ENCODE data around the gene RD3L. TPM values are rescaled to one million over a fixed set of nuclear protein-coding genes. Genes with fewer than 3 reads are reported as not detected.

Gene RD3L
- total RNA-seq, 4 donors from 2014 or later: not detected

DNA sequence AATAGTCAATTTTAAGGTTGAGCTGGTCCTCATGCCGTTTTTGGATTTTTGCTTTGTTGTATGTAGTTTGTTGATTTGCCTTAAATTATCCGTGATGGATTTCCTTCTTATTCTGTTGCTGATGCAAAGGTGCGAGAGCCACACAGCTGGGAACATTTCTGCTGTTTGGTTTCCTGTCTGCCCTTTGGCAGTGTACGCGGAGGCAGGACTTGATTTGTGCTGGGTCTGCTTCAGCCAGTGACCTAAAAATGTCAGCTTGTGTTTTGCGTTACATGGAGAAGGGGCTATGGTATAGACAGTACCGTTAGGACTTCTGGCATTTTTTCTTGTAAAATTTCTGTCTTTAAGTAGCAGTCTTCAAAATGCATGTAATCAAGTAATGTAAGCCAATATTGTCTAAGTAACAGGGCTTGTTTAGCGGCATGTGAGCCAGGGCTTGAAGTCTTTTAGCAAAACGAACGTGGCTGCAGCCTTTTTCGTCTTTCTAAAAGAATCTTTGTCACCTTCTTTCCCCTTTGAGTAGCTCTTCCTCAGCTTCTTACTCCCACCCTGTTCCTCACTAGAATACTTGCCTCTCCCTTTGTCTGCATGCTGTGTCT lies 18.2 kb upstream of the RD3L start:
- TF ChIP-seq EP300 (IDR thresholded peaks at IDR 0.05): no peak
- TF ChIP-seq POLR2AphosphoS5 (IDR thresholded peaks at IDR 0.05): no peak
- TF ChIP-seq, protein P1, sequence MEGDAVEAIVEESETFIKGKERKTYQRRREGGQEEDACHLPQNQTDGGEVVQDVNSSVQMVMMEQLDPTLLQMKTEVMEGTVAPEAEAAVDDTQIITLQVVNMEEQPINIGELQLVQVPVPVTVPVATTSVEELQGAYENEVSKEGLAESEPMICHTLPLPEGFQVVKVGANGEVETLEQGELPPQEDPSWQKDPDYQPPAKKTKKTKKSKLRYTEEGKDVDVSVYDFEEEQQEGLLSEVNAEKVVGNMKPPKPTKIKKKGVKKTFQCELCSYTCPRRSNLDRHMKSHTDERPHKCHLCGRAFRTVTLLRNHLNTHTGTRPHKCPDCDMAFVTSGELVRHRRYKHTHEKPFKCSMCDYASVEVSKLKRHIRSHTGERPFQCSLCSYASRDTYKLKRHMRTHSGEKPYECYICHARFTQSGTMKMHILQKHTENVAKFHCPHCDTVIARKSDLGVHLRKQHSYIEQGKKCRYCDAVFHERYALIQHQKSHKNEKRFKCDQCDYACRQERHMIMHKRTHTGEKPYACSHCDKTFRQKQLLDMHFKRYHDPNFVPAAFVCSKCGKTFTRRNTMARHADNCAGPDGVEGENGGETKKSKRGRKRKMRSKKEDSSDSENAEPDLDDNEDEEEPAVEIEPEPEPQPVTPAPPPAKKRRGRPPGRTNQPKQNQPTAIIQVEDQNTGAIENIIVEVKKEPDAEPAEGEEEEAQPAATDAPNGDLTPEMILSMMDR (IDR thresholded peaks at IDR 0.05): no peak
- no peak for TF ChIP-seq POLR2A (IDR thresholded peaks at IDR 0.05; ENCODE audit: low read depth)
- Histone ChIP-seq H3K9me3 (no peaks in the 10 kb centered on the region), H3K4me3 (no peak overlapping the region), H3K27me3 (no peaks in the 10 kb centered on the region), H3K36me3 (no peaks in the 10 kb centered on the region), H3K4me1 (peaks cover 0 to 8% (median 2%) of the 10 kb centered on the region in 4 donors), H3K27ac (replicated peaks in 1 of 4) (no peak overlapping the region)
- WGBS: 48% methylated on average over 11 of the region's 11 CpGs
- DNase-seq (ENCODE audit: extremely low spot score): no peak
- intact Hi-C loops (cut with DNase I): no loop called here

DNA sequence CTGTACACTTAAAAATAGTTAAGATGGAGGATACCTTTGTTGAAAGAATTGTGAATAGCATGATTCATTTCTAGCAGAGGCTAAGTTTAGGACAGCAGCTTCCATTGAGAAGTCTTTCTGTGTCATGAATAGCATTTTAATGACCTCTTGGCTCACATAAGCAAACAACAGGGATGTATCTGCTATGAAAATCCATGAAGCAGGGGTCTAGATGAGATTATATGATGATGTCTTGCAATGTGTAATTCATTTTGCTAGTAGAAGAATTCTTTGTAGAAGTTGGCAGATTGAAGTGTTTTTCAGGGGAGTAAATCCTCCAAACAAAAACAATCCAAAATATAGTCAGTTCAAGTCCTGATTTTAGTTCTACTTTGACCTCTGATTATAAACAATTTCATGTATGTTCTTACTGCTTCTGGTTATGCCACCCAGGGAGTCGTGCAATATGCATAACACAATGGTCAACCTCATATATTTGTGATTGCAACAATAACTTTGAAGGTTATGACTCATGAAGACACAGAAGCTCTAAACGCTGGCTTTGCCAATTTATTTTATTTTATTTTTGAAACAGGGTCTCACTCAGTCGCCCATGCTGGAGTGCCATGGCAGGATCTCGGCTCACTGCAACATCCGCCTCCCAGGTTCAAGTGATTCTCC lies 6.9 kb upstream of the RD3L start:
- no peak for TF ChIP-seq POLR2AphosphoS5 (IDR thresholded peaks at IDR 0.05)
- TF ChIP-seq, protein P1 (IDR thresholded peaks at IDR 0.05): no peak
- TF ChIP-seq EP300 (IDR thresholded peaks at IDR 0.05): no peak
- no peak for TF ChIP-seq POLR2A (IDR thresholded peaks at IDR 0.05; ENCODE audit: low read depth)
- intact Hi-C loops (cut with DNase I): no loop called here
- Histone ChIP-seq H3K4me1 (no peaks in the 10 kb centered on the region), H3K9me3 (peaks cover 0 to 5% (median 2%) of the 10 kb centered on the region in 4 donors), H3K36me3 (no peaks in the 10 kb centered on the region), H3K27me3 (peaks cover 0 to 18% (median 0%) of the 10 kb centered on the region in 4 donors), H3K27ac (replicated peaks in 1 of 4) (no peak overlapping the region), H3K4me3 (no peak overlapping the region)
- 71% methylated on average over 5 of the region's 5 CpGs for WGBS
- DNase-seq (ENCODE audit: extremely low spot score): no peak

DNA sequence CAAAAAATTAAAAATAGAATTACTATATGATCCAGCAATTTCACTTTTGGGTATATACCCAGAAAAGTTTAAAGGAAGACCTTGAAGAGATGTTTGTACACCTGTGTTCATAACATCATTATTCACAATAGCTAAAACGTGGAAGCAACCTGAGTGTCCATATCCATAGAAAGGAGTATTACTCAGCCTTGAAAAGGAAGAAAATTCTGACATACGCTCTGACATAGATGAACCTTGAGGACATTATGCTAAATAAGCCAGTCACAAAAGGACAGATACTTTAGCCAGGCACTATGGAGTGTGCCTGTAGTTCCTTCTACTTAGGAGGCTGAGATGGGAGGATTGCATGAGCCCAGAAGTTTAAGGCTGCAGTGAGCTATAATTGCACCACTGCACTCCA lies 6.1 kb upstream of the RD3L start:
- no peak overlapping the region for H3K4me3 ChIP-seq
- WGBS: 77% methylated on average over 2 of the region's 2 CpGs
- TF ChIP-seq, protein P1 (IDR thresholded peaks at IDR 0.05): no peak
- TF ChIP-seq EP300 (IDR thresholded peaks at IDR 0.05) (no peak), POLR2A (IDR thresholded peaks at IDR 0.05; ENCODE audit: low read depth) (no peak), POLR2AphosphoS5 (IDR thresholded peaks at IDR 0.05) (no peak)
- H3K27ac ChIP-seq (replicated peaks in 1 of 4): no peak overlapping the region
- DNase-seq (ENCODE audit: extremely low spot score): no peak
- no peaks in the 10 kb centered on the region for H3K36me3 ChIP-seq
- H3K27me3 ChIP-seq: peaks cover 0 to 22% (median 0%) of the 10 kb centered on the region in 4 donors
- H3K4me1 ChIP-seq: no peaks in the 10 kb centered on the region
- H3K9me3 ChIP-seq: peaks cover 0 to 5% (median 2%) of the 10 kb centered on the region in 4 donors
- intact Hi-C loops (cut with DNase I): no loop called here

DNA sequence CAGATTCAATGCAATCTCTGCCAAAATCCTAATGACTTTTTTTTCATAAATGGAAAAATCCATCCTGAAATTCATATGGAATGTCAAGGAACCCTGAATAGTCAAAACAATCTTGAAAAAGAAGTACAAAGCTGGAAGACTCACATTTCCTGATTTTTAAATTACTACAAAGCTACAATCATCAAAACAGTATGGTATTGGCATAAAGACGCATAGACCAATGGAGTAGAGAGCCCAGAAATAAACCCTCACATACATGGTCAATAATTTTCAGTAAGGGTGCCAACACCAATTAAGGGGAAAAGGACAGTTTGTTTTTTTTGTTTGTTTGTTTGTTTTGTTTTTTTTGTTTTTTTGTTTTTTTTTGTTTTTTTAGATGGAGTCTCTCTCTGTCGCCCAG lies 4.6 kb upstream of the RD3L start:
- DNase-seq (ENCODE audit: extremely low spot score): no peak
- Histone ChIP-seq H3K27ac (replicated peaks in 1 of 4) (no peak overlapping the region), H3K9me3 (peaks cover 0 to 5% (median 2%) of the 10 kb centered on the region in 4 donors), H3K27me3 (peaks cover 0 to 22% (median 0%) of the 10 kb centered on the region in 4 donors), H3K36me3 (no peaks in the 10 kb centered on the region), H3K4me1 (no peaks in the 10 kb centered on the region), H3K4me3 (no peak overlapping the region)
- intact Hi-C loops (cut with DNase I): no loop called here
- WGBS: 88% methylated on average over 2 of the region's 2 CpGs
- TF ChIP-seq POLR2A (IDR thresholded peaks at IDR 0.05; ENCODE audit: low read depth) (no peak), EP300 (IDR thresholded peaks at IDR 0.05) (no peak), POLR2AphosphoS5 (IDR thresholded peaks at IDR 0.05) (no peak)
- TF ChIP-seq, protein P1 (IDR thresholded peaks at IDR 0.05): no peak

Data from esophagus muscularis mucosa (tissue), 4 donors.